Gastrocnemius medialis (tissue), 4 donors: Measurements from ENCODE around the gene PFKFB3.

Experiments used
- CTCF ChIP-seq, 5 experiments: fragments of 450-650 bp in 3 of 5; fragments of 200-600 bp in 2 of 5; sonication (generic) in 2 of 5; IDR thresholded peaks in 4 of 5; conservative IDR thresholded peaks in 1 of 5; 1 replicate in 4 of 5; 2 replicates in 1 of 5; pipeline ENCODE4 v1.5.1; 2016 to 2019; ENCODE audit warnings: antibody characterized with exemption in 5 of 5, mild to moderate bottlenecking in 3 of 5, moderate library complexity in 3 of 5
- POLR2A ChIP-seq, 2 donors: fragments of 450-650 bp; IDR thresholded peaks; one replicate each; pipeline ENCODE4 v1.6.1; 2017; ENCODE audit warnings: antibody characterized with exemption in 2 of 2, mild to moderate bottlenecking in 2 of 2, moderate library complexity in 2 of 2

- TF ChIP-seq CTCF (IDR thresholded peaks at IDR 0.05 in 4 of 5, conservative IDR thresholded peaks at IDR 0.05 in 1 of 5) (no peak), POLR2A (IDR thresholded peaks at IDR 0.05) (no peak)
These were observed 44.5 kb upstream of the PFKFB3 start for GRCh38 chr10:6158276-6158675.
